Ishikawa (cell line): ENCODE results near the gene SEPTIN5.

Experiments
- CEBPB ChIP-seq: IDR thresholded peaks from 2 replicates; pipeline ENCODE4 v1.6.1; 2012
- EGR1 ChIP-seq: IDR thresholded peaks from 2 replicates; pipeline ENCODE4 v1.6.1; 2012
- EP300 ChIP-seq: IDR thresholded peaks from 2 replicates; pipeline ENCODE4 v1.6.1; 2012; ENCODE audit warnings: borderline replicate concordance
- RAD21 ChIP-seq: IDR thresholded peaks from 2 replicates; pipeline ENCODE4 v1.6.1; 2012; ENCODE audit warnings: low read depth
- USF1 ChIP-seq: IDR thresholded peaks from 2 replicates; pipeline ENCODE4 v1.6.1; 2012
- YY1 ChIP-seq: IDR thresholded peaks from 2 replicates; pipeline ENCODE4 v1.6.1; 2012; ENCODE audit warnings: low read depth
- TF ChIP-seq, protein P1 (sequence below): IDR thresholded peaks from 2 replicates; pipeline ENCODE4 v1.6.1; 2012

- TF ChIP-seq CEBPB: no peak
- TF ChIP-seq EGR1: no peak
- no peak for TF ChIP-seq USF1
- no peak for TF ChIP-seq RAD21
- TF ChIP-seq, protein P1, sequence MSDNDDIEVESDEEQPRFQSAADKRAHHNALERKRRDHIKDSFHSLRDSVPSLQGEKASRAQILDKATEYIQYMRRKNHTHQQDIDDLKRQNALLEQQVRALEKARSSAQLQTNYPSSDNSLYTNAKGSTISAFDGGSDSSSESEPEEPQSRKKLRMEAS: no peak
- TF ChIP-seq YY1: no peak
- no peak for TF ChIP-seq EP300
Observed at GRCh38 chr22:19674929-19675253, 39.4 kb upstream of the SEPTIN5 start.
